HG02943 (cell line): ENCODE measurements around the gene MTUS2.

Experiments used
- ATAC-seq: cut with Tn5 transposase; IDR thresholded peaks from one replicate; pipeline ENCODE4 v1.9.1; 2021; ENCODE audit warnings: mild to moderate bottlenecking, low read depth, moderate library complexity; ENCODE audit not compliant: unreplicated experiment

The MTUS2 gene

DNA sequence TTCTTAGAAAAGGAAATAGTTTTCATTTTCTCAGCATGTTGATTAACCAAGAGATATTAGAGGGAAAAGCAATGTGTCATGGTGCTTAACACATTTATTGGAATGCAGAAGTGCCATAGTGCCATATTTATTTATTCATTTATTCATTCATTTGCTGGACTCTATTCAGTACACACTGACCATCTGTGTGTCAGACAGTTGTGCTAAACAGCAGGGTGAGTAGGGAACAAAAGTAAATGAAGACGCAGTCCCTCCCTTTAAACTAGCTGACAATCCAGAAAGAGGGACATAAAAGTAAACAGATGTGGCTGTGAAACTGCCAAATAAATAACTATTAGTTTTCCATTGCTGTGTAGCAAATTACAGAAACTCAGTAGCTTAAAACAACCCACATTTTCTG lies 323.7 kb downstream of the MTUS2 start:
- ATAC-seq: no peak

DNA sequence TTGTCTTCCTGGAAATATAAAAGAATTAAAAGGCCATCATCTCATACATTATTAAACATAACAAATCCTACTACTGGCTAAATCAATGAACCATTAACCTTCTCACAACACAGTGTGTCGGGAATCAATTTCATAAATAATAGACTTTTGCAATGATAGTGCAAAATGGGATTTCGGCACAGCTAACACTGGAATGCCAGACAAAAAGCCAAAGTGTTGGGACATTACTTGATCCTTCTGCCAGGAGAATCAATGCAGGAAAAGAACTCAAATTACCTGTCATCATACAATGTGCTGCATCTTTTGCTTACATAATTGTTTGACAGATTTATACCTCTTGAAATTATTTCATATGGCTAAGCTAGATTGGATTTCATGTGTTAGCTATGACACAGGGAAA lies 334.3 kb downstream of the MTUS2 start:
- no peak for ATAC-seq

DNA sequence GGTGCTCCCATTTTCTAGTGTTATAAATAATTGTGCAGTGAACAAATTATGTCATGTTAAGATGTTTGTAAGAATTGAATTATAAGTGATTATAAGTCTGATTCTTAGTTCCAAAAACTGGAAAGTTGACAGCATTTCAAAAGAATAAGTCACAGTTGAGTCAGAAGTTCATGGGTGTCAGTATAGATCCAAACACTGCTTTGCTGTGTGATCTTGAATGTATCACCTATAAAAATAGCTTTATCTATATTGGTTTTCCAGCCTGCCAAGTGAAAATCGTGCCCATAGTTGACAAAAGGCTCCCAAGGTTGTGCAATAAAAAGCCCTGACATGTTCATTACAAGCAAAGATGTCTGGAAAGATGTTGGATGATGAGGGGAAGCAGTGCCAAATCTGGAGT lies 336.0 kb downstream of the MTUS2 start:
- ATAC-seq: no peak

DNA sequence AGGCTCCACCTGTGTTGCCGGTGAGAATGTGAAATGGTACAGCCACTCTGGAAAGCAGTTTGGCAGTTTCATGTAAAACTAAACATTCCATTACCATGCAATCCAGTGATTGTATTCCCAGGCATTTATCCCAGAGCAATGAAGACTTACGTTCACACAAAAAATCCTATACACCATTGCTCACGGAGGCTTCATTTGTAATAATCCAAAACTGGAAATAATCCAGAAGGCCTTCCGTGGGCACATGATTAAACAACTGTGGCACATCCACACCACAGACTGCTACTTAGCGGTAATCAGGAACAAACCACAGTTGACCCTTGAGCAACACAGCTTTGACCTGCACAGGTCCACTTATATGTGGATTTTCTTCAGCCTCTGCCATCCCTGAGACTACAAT lies 339.7 kb downstream of the MTUS2 start:
- no peak for ATAC-seq

DNA sequence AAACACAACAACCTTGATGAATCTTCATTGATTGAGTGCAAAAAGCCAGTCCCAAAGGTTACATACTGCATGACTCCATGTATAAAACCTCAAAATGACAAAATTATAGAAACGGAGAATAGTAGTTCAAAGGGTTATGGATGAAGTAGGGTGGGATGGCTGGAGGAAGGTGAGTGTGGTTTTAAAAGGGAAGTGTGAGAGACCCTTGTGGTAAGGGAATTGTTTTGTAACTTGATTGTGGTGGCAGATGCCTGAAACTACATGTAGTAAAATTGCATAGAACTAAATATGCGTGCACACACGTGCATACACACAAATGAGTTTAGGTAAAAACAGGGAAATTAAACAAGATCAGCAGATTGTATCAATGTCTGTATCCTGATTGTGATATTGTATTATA lies 340.7 kb downstream of the MTUS2 start:
- no peak for ATAC-seq

DNA sequence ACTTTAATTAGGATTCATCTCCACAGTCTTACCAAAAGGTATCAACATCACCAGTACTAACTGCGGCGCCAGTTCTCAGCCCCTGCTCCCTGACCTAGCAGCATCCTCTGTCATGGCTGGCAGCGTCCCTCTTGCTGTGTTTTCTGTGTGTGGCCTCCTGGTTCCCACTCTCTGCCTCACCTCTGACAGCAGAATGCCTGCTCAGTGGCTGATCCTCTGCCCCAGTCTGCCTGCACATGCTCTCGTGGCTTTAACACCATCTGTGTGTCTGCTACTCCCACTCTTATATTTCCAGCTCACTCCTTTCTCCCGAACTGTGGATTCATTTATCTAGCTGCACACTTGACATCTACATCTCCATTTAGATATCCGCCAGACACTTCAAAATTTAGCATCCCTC lies 341.5 kb downstream of the MTUS2 start:
- ATAC-seq: no peak

DNA sequence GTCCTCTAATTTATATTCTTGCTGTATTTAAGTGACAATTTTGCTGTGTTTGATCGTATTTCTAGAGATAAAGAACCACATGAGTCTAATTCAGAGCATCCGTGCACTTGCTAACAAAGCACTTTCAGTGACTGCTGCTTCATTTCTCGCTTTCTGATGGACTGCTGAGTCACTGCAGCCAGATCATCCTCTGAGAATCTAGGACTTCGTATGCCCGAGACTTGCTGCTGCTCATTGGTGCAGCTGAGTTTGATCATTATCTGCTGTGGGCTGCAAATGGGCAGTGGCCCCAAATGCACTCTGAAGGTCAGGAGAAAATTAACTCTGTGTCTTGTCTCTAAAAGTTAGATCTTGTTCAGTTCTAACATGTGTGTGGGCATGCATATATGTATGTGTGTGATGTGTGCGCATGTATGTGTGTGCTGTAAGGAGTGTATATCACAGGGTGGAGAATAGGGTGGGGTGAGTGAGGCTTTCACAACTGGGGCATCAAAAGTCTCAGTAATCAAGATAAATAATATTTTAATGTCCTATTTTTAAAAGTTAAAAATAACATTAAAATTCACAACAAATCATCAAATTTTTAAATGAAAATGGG lies 342.6 kb downstream of the MTUS2 start:
- ATAC-seq: no peak

DNA sequence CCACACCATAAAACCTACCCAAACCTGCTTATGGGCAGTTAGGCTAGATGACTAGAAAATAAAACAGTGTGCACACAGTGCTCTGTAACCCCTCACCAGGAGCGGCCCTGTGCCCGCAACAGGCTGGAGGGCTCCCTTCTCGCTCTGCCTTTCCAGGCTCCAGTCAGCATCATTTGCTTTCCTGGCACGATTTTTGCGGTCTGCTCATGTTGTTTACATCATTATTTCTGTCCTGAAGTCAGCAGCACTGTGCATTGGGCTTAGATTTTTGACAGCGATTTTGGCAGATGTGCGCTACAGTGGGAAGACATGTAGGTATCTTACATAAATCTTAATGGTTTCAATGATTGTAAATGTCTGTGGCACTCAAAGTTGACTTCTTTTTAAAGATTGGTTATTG lies 344.0 kb downstream of the MTUS2 start:
- ATAC-seq: no peak

DNA sequence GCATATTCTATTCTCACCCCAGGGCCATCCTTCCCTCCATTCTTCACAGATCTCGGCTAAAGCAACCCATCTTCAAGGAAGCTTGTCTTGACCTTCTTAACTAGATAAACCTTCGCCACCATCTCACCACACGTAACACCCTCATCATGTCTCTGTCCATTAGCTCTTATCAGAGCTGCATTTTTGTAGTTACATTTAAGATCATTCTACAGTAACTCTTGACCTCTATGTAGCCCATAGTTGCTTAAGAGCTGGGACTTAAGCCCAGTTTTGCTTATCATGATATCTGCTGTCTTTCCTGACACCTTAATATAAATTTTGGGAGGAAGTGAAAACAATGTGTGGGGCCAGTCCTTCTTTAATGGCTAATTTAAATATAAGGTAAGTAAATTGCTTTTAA lies 345.1 kb downstream of the MTUS2 start:
- no peak for ATAC-seq

DNA sequence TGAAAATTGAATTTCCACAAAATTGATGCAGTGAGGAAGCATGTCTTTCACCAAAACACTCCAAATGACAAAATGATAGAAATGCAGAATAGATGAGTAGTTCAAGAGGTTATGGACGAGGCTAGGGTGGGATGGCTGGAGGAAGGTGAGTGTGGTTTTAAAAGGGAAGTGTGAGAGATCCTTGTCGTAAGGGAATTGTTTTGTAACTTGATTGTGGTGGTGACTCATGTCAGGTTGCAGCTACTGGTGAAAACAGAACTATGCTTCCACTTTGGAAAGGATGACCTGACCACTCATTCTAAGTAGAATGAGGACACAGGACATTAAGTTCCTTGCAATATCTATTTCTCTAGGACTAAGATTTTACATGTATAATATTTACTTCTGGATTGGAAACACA lies 345.7 kb downstream of the MTUS2 start:
- ATAC-seq: no peak

DNA sequence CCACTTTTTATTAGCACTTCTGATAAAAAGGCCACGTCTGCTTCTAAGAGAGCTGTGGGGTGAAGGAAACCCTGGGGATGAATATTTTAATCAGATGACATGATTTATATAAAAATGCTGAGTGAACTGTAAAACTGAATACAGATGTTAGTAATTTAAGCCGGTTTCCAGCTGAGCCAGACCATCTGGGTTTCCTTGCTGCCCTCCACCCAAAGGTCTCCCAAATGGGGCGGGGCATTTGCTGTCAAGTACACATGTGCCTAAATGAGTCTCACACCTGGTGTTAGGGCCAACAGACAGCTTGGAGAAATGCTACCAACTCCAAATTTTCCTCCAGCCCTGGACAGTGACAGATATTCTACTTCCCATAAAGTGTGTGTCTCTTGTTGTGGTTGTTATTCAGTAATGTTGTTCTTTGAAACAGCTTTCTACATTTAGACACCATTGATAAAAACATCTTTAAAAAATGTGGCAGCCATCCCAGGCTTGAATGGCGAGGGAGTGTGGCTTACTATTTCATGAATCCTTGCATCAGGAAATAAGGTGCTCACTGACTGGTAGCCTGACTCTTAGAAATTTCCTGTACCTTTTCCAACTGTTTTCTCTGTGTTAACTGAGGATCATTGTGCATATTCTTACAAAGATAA lies 350.4 kb downstream of the MTUS2 start:
- no peak for ATAC-seq

DNA sequence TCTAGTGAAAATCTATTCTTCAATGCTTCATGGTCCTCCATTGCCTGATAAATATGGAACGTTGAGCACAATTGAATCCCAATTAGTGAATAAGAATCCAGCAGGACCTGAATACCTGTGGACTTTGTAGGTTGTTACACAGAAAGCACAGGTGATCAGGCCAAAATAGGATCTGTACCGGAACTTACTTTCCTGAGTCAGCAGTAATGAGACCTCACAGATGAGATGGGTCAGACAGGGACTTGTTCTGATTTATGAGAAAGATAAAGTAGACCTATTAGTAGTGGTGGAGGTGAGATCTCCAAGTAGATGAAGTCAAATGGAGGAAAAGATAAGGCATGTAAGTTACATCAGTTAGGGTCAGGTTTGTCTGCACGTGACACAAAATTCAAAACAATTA lies 351.1 kb downstream of the MTUS2 start:
- ATAC-seq: no peak

DNA sequence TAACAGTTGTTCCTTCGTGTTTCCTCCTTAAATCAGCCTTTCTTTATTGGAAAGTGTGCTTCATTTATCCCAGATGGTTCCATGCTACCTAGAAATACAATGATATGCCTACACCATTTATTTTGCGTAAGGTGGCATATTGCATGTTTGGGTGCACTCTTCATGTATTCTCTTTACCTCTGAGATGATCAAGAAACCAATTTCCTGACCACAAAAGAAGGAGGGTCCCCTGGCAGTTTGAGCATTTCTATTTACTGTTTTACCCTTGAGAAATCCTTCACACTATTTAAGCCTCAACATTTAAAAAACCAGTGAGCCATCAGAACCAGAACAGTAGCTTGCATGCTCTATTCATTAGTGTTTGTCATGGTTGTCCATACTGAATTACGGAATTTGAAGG lies 354.0 kb downstream of the MTUS2 start:
- no peak for ATAC-seq

DNA sequence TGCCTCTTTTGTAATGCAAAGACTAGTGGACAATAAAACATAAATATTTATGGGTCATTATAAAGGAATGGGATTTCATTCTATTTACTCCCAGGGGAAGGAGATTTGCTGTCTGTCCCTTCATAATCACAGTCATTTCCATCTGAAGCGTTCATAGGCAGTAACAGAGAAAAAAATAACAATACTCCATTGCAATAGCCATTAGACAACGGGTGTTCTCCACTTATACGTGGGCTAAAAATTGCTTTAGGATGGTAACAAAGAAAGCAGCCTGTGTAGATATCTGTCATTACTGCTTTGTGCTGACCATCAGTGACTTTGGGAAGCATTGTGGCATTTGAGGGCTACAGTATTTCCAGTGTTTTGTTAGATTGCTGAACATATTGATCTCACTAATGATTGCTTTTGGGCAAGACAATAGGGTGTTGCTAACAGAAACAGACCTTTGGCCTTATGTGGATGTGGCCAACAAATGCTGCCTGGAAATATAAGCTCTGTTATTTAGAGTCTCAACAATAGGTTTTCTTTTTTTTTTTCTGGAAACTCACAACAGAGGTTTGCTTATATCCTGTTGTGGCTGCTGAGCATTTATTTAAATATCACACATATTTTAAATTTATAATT lies 355.2 kb downstream of the MTUS2 start:
- no peak for ATAC-seq

DNA sequence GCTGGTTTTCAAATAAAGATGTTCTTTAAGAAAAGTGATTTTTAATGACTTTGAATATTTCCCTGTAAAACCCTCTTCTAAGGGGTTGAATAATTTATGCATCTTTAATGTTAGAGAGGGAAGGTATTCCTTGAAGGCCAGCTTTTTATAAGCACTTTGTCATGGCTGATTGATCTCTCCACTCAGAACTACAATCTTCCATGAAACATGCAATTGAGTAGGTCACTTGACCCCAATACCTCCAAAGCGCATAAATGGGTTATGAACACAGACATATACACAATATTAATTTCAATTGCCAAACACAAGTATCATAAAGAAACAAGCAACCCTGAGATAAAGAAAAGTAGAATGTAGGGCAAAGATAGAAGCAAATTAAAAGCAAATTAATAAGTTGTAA lies 359.9 kb downstream of the MTUS2 start:
- ATAC-seq: no peak

DNA sequence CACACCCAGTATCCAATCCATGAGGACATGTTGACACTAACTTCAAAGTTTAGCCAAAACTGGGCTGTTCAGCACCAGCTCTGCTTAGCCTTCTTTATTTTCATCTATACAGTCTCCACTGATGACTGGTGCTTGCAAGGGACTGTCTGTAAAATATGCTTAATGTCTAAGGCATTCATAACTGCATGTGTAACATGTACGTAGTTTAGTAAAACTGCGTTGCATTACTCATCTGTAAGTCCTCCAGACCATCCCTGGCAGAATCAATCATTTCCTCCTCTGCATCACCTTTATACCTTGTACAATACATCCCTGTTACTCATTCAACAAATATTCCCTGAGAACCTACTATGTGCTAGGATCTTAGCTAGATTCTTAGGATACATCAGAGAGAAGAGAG lies 362.1 kb downstream of the MTUS2 start:
- ATAC-seq: no peak

DNA sequence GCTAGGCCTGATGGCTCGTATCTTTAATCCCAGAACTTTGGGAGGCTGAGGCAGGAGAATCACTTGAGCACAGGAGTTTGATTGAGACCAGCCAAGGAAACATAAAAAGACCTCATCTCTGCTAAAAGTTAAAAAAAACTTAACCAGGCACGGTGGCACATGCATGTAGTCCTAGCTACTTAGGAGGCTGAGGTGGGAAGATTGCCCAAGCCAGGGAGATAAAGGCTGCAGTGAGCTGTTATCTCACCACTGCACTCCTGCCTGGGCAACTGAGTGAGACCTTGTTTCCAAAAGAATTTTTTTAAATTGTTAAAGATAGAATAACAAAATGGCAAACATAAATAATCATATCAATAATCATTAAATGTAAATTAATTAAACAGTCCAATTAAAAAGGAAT lies 365.8 kb downstream of the MTUS2 start:
- no peak for ATAC-seq

DNA sequence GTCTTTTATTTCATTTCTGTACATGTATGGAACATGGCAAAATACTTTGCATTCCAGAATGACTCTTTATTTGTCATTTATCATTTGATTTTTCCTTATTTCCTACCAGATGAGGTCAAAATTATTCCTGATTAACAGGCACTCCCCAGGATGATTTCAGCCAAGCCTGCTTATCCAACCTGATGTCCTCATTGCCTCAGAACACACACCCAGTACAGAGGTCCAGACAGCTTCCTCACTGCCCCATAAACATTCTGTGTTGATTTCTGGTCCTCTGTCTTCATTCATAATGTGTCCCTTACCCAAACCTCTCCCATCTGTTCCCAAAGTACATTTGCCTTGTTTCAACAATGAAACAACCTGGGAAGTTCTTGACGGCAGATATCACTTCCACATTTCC lies 367.4 kb downstream of the MTUS2 start:
- no peak for ATAC-seq

DNA sequence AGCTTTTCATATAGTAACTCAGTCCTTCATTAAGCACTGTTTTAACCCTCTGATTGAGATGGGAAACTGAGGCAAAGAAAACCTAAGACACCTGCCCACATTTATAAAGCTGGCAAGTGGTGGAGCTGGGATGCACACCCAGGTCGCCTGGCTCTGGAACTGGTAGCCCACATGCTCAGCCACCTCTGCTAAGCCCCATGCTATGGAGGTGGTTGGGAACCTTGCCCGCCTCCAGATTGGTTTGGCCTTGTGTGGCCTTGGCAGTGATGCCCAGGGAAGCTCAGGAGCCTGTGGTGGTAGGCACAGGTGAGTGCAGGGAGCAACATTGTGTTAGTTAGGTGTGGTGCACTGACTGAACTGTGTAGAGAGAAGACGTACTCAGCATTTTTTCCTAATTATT lies 370.2 kb downstream of the MTUS2 start:
- ATAC-seq: no peak

DNA sequence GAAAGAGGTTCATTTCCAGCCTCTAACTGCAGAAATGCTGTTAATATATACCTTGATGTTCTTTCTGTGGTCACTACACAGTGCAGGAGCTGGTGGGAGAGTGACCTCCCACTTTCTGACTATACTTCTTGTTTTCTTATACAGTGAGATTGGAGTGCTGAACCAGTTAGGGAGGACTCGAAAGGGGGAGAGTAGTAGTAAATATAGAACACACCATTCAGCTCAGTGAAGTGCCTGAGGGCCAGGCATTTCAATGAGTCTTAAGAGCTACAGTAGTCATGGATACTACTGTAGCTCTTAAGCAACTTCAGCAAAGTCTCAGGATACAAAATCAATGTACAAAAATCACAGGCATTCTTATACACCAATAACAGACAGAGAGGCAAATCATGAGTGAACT lies 372.9 kb downstream of the MTUS2 start:
- ATAC-seq: no peak

DNA sequence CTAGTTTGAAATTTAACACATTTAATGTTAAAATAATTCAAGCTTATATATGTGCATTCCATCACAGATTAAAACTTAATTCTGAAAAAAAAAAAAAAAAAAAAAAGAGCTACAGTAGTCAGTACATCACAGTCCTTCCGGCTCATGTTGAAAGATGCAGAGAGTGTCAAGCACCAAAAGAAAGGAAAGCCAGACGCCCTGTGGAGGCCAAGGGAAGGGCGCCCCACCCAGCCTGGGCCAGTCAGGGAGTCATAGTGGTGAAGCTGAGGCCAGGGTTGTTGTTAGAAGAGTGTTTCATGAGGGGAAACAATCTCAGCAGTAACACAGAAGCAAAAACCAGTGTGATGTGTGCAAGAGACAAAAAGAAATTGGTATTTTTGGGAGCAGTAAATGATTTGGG lies 375.3 kb downstream of the MTUS2 start:
- no peak for ATAC-seq

DNA sequence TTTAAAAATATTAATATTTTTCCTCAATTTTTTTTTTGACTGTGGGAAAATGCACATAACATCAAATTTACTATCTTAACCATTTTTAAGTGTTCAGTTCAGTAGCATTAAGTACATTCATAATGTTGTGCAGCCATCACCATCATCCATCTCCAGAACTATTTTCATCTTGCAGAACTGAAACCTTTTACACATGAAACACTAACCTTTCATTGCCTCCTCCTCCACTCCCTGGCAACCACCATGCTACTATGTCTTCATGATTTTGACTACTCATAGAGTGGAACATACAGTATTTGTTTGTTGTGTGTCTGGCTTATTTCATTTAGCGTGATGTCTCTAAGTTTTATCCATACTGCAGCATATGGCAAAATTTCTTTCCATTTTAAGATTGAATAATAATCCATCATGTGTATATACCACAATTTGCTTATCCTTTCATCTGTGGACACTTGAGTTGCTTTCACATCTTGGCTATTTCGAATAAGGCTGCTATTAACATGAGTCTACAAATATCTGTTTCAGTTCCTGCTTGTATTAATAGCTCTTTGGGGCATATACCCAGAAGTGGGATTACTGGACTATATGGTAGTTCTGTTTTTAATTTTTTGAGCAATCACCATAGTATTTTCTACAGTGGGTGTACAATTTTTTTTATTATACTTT lies 376.4 kb downstream of the MTUS2 start:
- peak; percentile 91 for ATAC-seq
